Activated T-helper 1 cell treated with anti-CD3 and anti-CD28 coated beads, Interleukin-12 subunit alpha, Interleukin-12 subunit beta, Interleukin-2, Interleukin-4 antibody, amounts not matched to agents 30 ng/mL and 10 ng/mL and 1 ng/mL, durations not matched to agents 14 hours and 24 hours and 36 hours (primary cell): ENCODE measurements around the gene APP. TPM values are rescaled to one million over a fixed set of nuclear protein-coding genes. Genes with fewer than 3 reads are reported as not detected.
A peak's percentile ranks its signal among the peaks of the same experiment; 100 is the strongest.

Source experiments
- DNase-seq: peaks from one replicate; pipeline ENCODE4 v3.0.0; 2021; ENCODE audit warnings: low spot score
- H3K27ac Mint-ChIP-seq: one replicate; pipeline ENCODE4 v1.8.0; 2021; ENCODE audit warnings: mild to moderate bottlenecking, mixed read lengths
- H3K27me3 Mint-ChIP-seq: one replicate; pipeline ENCODE4 v1.8.0; 2022; ENCODE audit warnings: mild to moderate bottlenecking, moderate library complexity, mixed read lengths; ENCODE audit not compliant: insufficient read depth
- H3K36me3 Mint-ChIP-seq: one replicate; pipeline ENCODE4 v1.8.0; 2021; ENCODE audit warnings: low read depth, mixed read lengths
- H3K4me1 Mint-ChIP-seq: one replicate; pipeline ENCODE4 v1.8.0; 2021; ENCODE audit warnings: low read depth, mixed read lengths
- H3K4me3 Mint-ChIP-seq: one replicate; pipeline ENCODE4 v1.8.0; 2021; ENCODE audit warnings: mild to moderate bottlenecking, moderate library complexity, mixed read lengths
- H3K9me3 Mint-ChIP-seq: one replicate; pipeline ENCODE4 v1.8.0; 2021; ENCODE audit warnings: mixed read lengths
- intact Hi-C: fragments of 100-400 bp; cut with micrococcal nuclease; formaldehyde crosslinking; loops from one replicate; pipeline ENCODE4 v1.15.1; 2024
- total RNA-seq: library from RNA; stranded (reverse); gene quantifications from 2 replicates; pipeline ENCODE4 v1.2.3, GENCODE V29; 2022

Gene APP
- total RNA-seq, 1 donor from 2014 or later = 66.6 TPM

GRCh38 chr21:25891596-25891995 lies 279.0 kb downstream of the APP start:
- intact Hi-C loops = no loop called here
- Mint-ChIP-seq H3K4me3 (no peak overlapping the region), H3K36me3 (peaks cover 7% of the 10 kb centered on the region), H3K4me1 (peaks cover 4% of the 10 kb centered on the region), H3K9me3 (no peaks in the 10 kb centered on the region), H3K27me3 (no peaks in the 10 kb centered on the region), H3K27ac (no peak overlapping the region)
- DNase-seq = no peak

DNA sequence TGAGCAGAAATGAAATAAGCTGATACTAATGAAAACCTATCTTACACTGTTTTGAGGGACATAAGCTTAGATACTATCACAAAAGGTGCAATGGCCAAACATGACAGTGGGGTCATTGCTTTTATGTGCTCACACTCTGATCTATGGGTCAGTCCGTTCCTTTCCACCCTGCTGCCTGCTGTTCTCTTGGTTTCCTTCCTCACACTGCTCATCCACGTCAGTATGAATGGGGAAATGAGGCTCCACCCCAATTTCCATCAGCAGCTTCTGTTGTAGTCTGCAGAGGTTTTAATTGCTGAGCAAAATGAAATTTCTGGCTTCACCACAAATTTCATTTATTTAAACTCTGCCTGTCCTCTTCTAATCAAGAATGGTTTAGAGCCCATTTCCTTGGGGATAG lies 280.6 kb downstream of the APP start:
- Mint-ChIP-seq H3K4me3 (no peak overlapping the region), H3K4me1 (no peaks in the 10 kb centered on the region)
- intact Hi-C loops = no loop called here

GRCh38 chr21:25888711-25889110 lies 281.9 kb downstream of the APP start:
- peaks cover 6% of the 10 kb centered on the region for H3K36me3 Mint-ChIP-seq
- no peak overlapping the region for H3K27ac Mint-ChIP-seq
- H3K4me3 Mint-ChIP-seq = no peak overlapping the region
- no peaks in the 10 kb centered on the region for H3K9me3 Mint-ChIP-seq
- intact Hi-C loops = no loop called here
- DNase-seq = no peak
- no peaks in the 10 kb centered on the region for H3K4me1 Mint-ChIP-seq
- H3K27me3 Mint-ChIP-seq = no peaks in the 10 kb centered on the region

More for the DNA sequence above, 280.6 kb downstream of the APP start:
- no peak for DNase-seq
- peaks cover 6% of the 10 kb centered on the region for H3K36me3 Mint-ChIP-seq
- no peaks in the 10 kb centered on the region for H3K9me3 Mint-ChIP-seq
- no peak overlapping the region for H3K27ac Mint-ChIP-seq
- H3K27me3 Mint-ChIP-seq = no peaks in the 10 kb centered on the region

- Mint-ChIP-seq H3K9me3 (no peaks in the 10 kb centered on the region), H3K4me1 (no peaks in the 10 kb centered on the region), H3K27ac (no peak overlapping the region), H3K27me3 (no peaks in the 10 kb centered on the region), H3K4me3 (no peak overlapping the region), H3K36me3 (peaks cover 2% of the 10 kb centered on the region)
- intact Hi-C loops = no loop called here
- no peak for DNase-seq
Observed at GRCh38 chr21:25887646-25888306, 282.8 kb downstream of the APP start.

- Mint-ChIP-seq H3K4me1 (no peaks in the 10 kb centered on the region), H3K27ac (no peak overlapping the region), H3K4me3 (no peak overlapping the region), H3K9me3 (no peaks in the 10 kb centered on the region), H3K27me3 (no peaks in the 10 kb centered on the region), H3K36me3 (peaks cover 2% of the 10 kb centered on the region)
- no peak for DNase-seq
- intact Hi-C loops = no loop called here
Observed at GRCh38 chr21:25887166-25887565, 283.4 kb downstream of the APP start.

DNA sequence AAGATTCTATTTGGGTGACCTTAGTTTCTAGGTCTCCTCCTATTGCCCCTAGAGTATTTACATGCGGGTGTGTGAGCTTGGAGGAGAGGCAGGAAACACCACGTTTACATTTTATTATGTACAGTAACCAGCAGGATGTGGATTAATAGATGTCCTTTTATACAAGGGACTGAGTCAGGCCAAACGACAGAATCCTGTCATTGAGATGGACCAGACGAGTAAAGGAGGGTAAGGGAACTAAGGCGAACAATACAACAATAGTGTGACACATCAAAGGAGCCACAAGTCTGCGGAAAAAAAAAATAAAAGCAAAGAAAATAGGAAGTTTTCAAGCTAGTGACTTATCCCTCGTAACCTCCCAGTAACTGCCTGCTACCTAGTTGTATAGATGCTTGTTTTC lies 284.7 kb downstream of the APP start:
- Mint-ChIP-seq H3K9me3 (no peaks in the 10 kb centered on the region), H3K4me1 (no peaks in the 10 kb centered on the region), H3K27ac (no peak overlapping the region), H3K36me3 (peaks cover under 1% of the 10 kb centered on the region), H3K27me3 (no peaks in the 10 kb centered on the region), H3K4me3 (no peak overlapping the region)
- DNase-seq = no peak
- intact Hi-C loops = no loop called here

GRCh38 chr21:25885405-25885804 lies 285.2 kb downstream of the APP start:
- Mint-ChIP-seq H3K27me3 (no peaks in the 10 kb centered on the region), H3K36me3 (no peaks in the 10 kb centered on the region), H3K4me3 (no peak overlapping the region), H3K4me1 (no peaks in the 10 kb centered on the region), H3K27ac (no peak overlapping the region), H3K9me3 (no peaks in the 10 kb centered on the region)
- no peak for DNase-seq
- intact Hi-C loops = no loop called here

GRCh38 chr21:25884311-25884710 lies 286.3 kb downstream of the APP start:
- H3K4me1 Mint-ChIP-seq = no peaks in the 10 kb centered on the region
- no peaks in the 10 kb centered on the region for H3K36me3 Mint-ChIP-seq
- no peaks in the 10 kb centered on the region for H3K27me3 Mint-ChIP-seq
- no peak for DNase-seq
- H3K27ac Mint-ChIP-seq = no peak overlapping the region
- no peaks in the 10 kb centered on the region for H3K9me3 Mint-ChIP-seq
- intact Hi-C loops = loop anchor here (5.0 kb wide), 1 partner anchor 277 kb away; the partner anchor contains the start of gene MRPL39
- H3K4me3 Mint-ChIP-seq = no peak overlapping the region

GRCh38 chr21:25881524-25882376 lies 288.8 kb downstream of the APP start:
- H3K36me3 Mint-ChIP-seq = no peaks in the 10 kb centered on the region
- H3K27me3 Mint-ChIP-seq = no peaks in the 10 kb centered on the region
- DNase-seq = peak; percentile 48
- H3K9me3 Mint-ChIP-seq = no peaks in the 10 kb centered on the region
- H3K4me1 Mint-ChIP-seq = no peaks in the 10 kb centered on the region
- no peak overlapping the region for H3K4me3 Mint-ChIP-seq
- intact Hi-C loops = loop anchor here (1.0 to 5.0 kb wide), 2 partner anchors 274 to 289 kb away; partner anchors contain the start of genes APP and MRPL39
- no peak overlapping the region for H3K27ac Mint-ChIP-seq

GRCh38 chr21:25879203-25879602 lies 291.4 kb downstream of the APP start:
- Mint-ChIP-seq H3K4me3 (no peak overlapping the region), H3K36me3 (no peaks in the 10 kb centered on the region), H3K9me3 (no peaks in the 10 kb centered on the region), H3K27me3 (no peaks in the 10 kb centered on the region), H3K27ac (no peak overlapping the region), H3K4me1 (no peaks in the 10 kb centered on the region)
- intact Hi-C loops = no loop called here
- no peak for DNase-seq

DNA sequence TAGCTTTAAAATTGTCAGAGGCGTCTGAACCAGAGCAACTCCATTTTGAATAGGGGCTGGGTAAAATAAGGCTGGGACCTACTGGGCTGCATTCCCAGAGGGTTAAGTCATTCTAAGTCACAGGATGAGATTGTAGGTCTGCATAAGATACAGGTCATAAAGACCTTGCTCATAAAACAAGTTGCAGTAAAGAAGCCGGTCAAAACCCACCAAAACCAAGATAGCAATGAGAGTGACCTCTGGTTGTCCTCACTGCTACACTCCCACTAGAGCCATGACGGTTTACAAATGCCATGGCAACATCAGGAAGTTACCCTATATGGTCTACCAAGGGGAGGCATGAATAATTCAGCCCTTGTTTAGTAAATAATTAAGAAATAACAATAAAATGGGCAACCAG lies 292.2 kb downstream of the APP start:
- Mint-ChIP-seq H3K4me1 (no peaks in the 10 kb centered on the region), H3K36me3 (no peaks in the 10 kb centered on the region), H3K27me3 (no peaks in the 10 kb centered on the region), H3K4me3 (no peak overlapping the region), H3K9me3 (no peaks in the 10 kb centered on the region), H3K27ac (no peak overlapping the region)
- intact Hi-C loops = no loop called here
- DNase-seq = no peak

DNA sequence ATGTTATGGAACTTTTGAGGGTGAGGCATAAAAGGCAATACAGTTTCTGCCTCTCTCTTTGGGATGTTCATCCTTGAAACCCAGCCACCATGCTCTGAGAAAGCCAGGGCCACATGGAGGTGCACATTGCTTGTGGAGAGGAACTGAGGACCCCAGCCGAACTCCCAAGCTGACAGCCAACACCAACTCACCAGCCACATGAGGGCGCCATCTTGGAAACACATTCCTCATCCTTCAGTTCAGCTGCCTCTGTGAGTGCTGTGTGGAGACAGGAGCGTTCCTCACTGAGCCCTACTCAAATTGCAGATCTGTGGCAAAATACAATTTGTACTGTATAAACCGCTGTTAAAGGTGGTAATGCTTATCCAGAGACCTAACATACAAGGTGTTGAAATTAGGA lies 298.3 kb downstream of the APP start:
- Mint-ChIP-seq H3K27me3 (peaks cover 2% of the 10 kb centered on the region), H3K4me1 (no peaks in the 10 kb centered on the region), H3K4me3 (no peak overlapping the region), H3K36me3 (no peaks in the 10 kb centered on the region), H3K27ac (no peak overlapping the region), H3K9me3 (no peaks in the 10 kb centered on the region)
- intact Hi-C loops = no loop called here
- DNase-seq = no peak

DNA sequence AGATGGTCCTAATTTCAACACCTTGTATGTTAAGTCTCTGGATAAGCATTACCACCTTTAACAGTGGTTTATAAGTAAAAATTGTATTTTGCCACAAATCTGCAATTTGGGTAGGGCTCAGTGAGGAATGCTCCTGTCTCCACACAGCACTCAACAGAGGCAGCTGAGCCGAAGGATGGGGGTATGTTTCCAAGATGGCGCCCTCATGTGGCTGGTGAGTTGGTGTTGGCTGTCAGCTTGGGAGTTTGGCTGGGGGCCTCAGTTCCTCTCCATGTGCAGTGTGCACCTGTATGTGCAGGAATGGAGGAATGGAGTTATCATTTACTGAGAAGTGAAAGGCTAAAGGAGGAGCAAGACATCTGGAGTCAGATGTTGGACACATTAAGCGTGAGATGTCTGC lies 299.0 kb downstream of the APP start:
- Mint-ChIP-seq H3K27me3 (peaks cover 2% of the 10 kb centered on the region), H3K4me3 (no peak overlapping the region), H3K36me3 (no peaks in the 10 kb centered on the region), H3K4me1 (no peaks in the 10 kb centered on the region), H3K27ac (no peak overlapping the region), H3K9me3 (no peaks in the 10 kb centered on the region)
- intact Hi-C loops = no loop called here
- no peak for DNase-seq
